Activated naive CD8-positive, alpha-beta T cell treated with anti-CD3 and anti-CD28 coated beads, Interleukin-2, amount 10 ng/mL, durations not matched to agents 7 days and 5 days (primary cell): Measurements from ENCODE around the gene CCDC57. TPM values are rescaled to one million over a fixed set of nuclear protein-coding genes. Genes with fewer than 3 reads are reported as not detected.
A peak's percentile ranks its signal among the peaks of the same experiment; 100 is the strongest.

Experiments used
- ATAC-seq: fragments of 150-1000 bp; cut with Tn5 transposase; one replicate; pipeline ENCODE4 v1.10.0; 2021; ENCODE audit warnings: low read depth, moderate library complexity
- POLR2A ChIA-PET: fragments of 350-600 bp; sonication (Branson Sonifier 250); formaldehyde crosslinking; loops from one replicate; lab custom pipeline; 2021; ENCODE audit warnings: antibody characterized with exemption; lab: Charles Lee
- DNase-seq: peaks from one replicate; pipeline ENCODE4 v3.0.0; 2021
- H3K27ac Mint-ChIP-seq: one replicate; pipeline ENCODE4 v1.8.0; 2022; ENCODE audit warnings: mild to moderate bottlenecking, mixed read lengths
- H3K27me3 Mint-ChIP-seq: one replicate; pipeline ENCODE4 v1.8.0; 2022; ENCODE audit warnings: mild to moderate bottlenecking, moderate library complexity, mixed read lengths
- H3K36me3 Mint-ChIP-seq: one replicate; pipeline ENCODE4 v1.8.0; 2021; ENCODE audit warnings: mild to moderate bottlenecking, mixed read lengths
- H3K4me1 Mint-ChIP-seq: one replicate; pipeline ENCODE4 v1.8.0; 2021; ENCODE audit warnings: mixed read lengths
- H3K4me3 Mint-ChIP-seq: one replicate; pipeline ENCODE4 v1.8.0; 2022; ENCODE audit warnings: mild to moderate bottlenecking, moderate library complexity, mixed read lengths
- H3K9me3 Mint-ChIP-seq: one replicate; pipeline ENCODE4 v1.8.0; 2021; ENCODE audit warnings: mixed read lengths
- total RNA-seq, 2 experiments: library from RNA; stranded (reverse); gene quantifications; one replicate each; pipeline ENCODE4 v1.2.3, GENCODE V29; 2021

Gene CCDC57
- total RNA-seq, 2 experiments from 2014 or later: 79.5 to 81.7 TPM

DNA sequence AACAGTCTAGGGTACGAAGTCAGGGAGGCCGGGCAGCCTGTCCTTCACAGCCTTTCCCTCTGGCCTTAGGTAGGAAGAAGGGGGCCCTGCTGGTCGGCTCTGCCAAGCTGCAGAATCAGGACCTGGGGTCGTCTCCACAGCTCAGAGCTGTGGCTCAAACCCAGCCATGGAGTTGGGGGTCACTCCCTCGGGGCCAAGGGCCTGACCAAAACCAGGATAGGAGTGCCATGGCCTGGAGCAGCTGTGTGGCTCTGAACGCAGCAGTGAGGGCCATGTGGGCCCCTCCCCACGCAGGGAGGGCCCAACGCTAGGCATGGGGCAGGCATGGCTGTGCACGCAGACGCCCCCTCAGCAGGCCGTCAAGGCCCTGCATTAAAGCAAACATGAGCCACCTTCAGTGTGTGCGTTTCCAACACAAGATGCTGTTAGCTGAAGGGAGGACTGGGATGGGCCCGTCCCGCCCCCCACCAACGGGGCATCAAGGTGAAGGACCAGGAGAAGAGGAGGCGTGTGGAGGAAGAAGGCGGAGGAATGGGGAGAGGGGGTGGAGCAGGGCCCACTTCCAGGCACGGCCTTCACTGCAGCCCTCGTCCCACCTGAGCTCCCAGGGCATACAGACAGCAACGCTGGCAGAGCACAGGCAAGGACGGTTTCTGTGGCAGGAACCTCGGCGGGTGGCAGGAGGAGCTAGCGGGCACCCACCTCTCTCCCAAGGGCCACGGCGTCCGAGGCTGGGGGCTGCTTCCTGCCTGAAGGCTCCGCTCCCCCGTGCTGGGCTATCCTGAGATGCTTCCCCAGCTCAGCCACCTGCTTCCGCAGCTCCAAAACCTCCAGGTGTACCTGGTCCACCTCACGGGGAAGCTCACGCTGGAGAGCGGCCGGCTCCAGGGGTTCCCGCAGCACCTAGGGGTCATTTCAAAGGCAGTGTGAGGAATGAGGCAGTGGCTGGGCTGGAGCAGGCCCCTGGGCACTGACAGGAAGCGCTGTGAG, 55.3 kb downstream of the CCDC57 start:
- no peak for ATAC-seq
- H3K27ac Mint-ChIP-seq: no peak overlapping the region

DNA sequence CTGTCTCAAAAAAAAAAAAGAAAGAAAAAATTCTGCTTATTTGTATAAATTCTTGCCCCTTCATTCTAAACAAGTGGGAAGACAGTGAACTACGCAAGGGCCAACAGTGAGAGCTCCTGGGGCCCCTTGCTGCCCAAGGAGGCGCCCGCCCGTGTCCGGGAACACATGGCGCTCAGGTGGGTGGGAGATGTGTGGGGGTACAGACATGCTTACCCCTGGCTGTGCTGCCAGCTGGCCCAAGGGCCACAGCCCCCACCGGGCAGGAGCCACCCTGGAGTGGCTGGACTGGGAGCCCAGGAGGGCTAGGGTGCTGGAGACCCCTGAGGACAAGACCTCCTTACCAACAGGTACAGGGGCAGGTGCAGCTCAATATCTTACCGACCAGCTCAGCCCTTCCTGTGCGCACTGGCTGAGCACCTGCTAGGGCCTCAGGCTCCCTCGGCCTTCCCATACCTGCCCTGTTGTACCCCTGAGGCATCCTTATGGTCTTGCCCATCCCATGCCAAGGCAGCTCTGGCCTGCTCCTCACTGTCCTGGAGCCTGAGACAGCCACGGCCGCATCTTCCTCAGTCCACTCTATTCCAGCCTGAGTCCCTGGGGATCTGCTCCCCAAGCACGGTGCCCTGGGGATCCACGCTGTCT, 56.2 kb downstream of the CCDC57 start:
- POLR2A ChIA-PET: interaction anchor here (0.7 to 1.2 kb wide), 2 partner anchors 37 to 124 kb away, joined by 3 read pairs; no protein-coding TSS in a partner anchor
- no peaks in the 10 kb centered on the region for H3K27me3 Mint-ChIP-seq
- no peak overlapping the region for H3K27ac Mint-ChIP-seq
- H3K36me3 Mint-ChIP-seq: peaks cover 7% of the 10 kb centered on the region
- no peak for DNase-seq
- no peaks in the 10 kb centered on the region for H3K9me3 Mint-ChIP-seq
- ATAC-seq: no peak
- H3K4me3 Mint-ChIP-seq: no peak overlapping the region
- H3K4me1 Mint-ChIP-seq: no peaks in the 10 kb centered on the region

More for the DNA sequence above, 55.3 kb downstream of the CCDC57 start:
- no peak overlapping the region for H3K4me3 Mint-ChIP-seq
- POLR2A ChIA-PET: interaction anchor here (0.8 to 1.7 kb wide), 2 partner anchors 30 to 35 kb away, joined by 4 read pairs; no protein-coding TSS in a partner anchor
- no peaks in the 10 kb centered on the region for H3K4me1 Mint-ChIP-seq
- H3K9me3 Mint-ChIP-seq: no peaks in the 10 kb centered on the region
- peaks cover 7% of the 10 kb centered on the region for H3K36me3 Mint-ChIP-seq
- no peak for DNase-seq
- H3K27me3 Mint-ChIP-seq: no peaks in the 10 kb centered on the region

GRCh38 chr17:82155606-82156005, 57.0 kb downstream of the CCDC57 start:
- Mint-ChIP-seq H3K27ac (no peak overlapping the region), H3K9me3 (no peaks in the 10 kb centered on the region), H3K4me3 (no peak overlapping the region), H3K27me3 (no peaks in the 10 kb centered on the region), H3K36me3 (peaks cover 7% of the 10 kb centered on the region), H3K4me1 (no peaks in the 10 kb centered on the region)
- ATAC-seq (no peak), DNase-seq (no peak)
- POLR2A ChIA-PET: interaction anchor here (0.5 to 1.4 kb wide), 4 partner anchors 29 to 190 kb away, joined by 3 to 7 read pairs (median 4); no protein-coding TSS in a partner anchor

- DNase-seq (no peak), ATAC-seq (no peak)
- Mint-ChIP-seq H3K4me1 (no peaks in the 10 kb centered on the region), H3K36me3 (peaks cover 5% of the 10 kb centered on the region), H3K27ac (peak overlapping the region; percentile 58), H3K27me3 (no peaks in the 10 kb centered on the region), H3K9me3 (no peaks in the 10 kb centered on the region), H3K4me3 (no peak overlapping the region)
- POLR2A ChIA-PET: interaction anchor here (1.0 to 1.7 kb wide), 4 partner anchors 28 to 125 kb away, joined by 3 to 7 read pairs (median 4); no protein-coding TSS in a partner anchor
These were observed 57.7 kb downstream of the CCDC57 start for GRCh38 chr17:82154881-82155331.

DNA sequence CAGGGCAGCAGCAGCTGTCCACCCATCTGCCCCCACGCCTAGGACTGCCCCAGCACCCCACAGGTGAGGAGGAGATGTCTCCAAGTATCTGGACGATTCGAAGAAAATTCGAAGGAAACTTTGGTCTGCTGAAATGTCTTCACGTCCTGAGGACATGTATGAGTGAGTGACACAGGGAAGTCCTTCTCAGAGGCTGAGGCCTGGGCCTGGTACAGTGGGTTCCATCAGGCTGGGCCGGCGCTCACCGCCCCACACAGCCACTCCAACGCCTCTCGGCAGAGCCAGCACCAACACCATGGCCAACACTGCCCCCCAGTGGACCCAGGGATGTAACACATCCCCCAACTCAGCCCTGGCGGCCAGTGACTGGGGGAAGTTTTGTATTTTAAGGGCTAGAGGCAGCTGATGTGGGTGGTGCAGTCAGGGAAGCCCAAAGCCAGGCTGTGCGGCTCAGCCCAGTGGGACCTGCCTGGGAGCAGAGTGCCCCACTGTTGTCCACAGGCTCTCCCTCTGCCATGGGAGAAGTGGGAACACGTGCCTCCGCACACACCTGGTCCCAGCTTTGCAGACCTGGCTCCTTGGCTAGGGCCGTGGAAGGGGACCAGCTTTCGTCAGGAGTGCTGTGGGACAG, 58.8 kb downstream of the CCDC57 start:
- Mint-ChIP-seq H3K36me3 (peaks cover 3% of the 10 kb centered on the region), H3K27me3 (no peaks in the 10 kb centered on the region), H3K4me3 (no peak overlapping the region), H3K4me1 (no peaks in the 10 kb centered on the region), H3K9me3 (no peaks in the 10 kb centered on the region), H3K27ac (peak overlapping the region; percentile 58)
- DNase-seq (peak; percentile 87), ATAC-seq (peak; percentile 96)
- POLR2A ChIA-PET: interaction anchor here (1.0 to 1.7 kb wide), 4 partner anchors 48 to 123 kb away, joined by 3 to 5 read pairs (median 4); partner anchors contain the start of gene DCXR

DNA sequence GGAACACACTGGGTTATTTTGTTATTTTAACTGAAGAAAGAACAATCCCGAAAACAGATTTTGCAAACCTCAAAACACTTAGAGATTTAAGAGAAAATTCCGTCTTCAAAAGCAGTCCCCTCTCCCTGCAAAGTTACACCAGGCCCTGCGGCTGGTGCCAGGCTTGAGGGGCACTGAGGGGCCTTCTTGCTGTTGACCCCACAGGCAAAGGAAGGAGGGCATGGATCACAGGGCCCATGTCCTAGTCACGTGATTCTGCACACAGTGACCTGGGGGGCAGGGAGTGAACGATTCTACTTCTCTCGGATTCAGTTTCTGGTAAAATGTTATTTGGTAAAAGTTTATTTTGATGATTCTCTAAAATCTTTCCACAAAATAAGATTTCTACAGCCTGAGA, 59.3 kb downstream of the CCDC57 start:
- Mint-ChIP-seq H3K27ac (peak overlapping the region; percentile 16), H3K36me3 (peaks cover 4% of the 10 kb centered on the region), H3K27me3 (no peaks in the 10 kb centered on the region), H3K9me3 (no peaks in the 10 kb centered on the region), H3K4me1 (no peaks in the 10 kb centered on the region), H3K4me3 (no peak overlapping the region)
- no peak for ATAC-seq
- DNase-seq: no peak
- POLR2A ChIA-PET: interaction anchor here (1.0 to 1.2 kb wide), 3 partner anchors 87 to 123 kb away, joined by 3 to 5 read pairs (median 4); partner anchors contain the start of gene DCXR

DNA sequence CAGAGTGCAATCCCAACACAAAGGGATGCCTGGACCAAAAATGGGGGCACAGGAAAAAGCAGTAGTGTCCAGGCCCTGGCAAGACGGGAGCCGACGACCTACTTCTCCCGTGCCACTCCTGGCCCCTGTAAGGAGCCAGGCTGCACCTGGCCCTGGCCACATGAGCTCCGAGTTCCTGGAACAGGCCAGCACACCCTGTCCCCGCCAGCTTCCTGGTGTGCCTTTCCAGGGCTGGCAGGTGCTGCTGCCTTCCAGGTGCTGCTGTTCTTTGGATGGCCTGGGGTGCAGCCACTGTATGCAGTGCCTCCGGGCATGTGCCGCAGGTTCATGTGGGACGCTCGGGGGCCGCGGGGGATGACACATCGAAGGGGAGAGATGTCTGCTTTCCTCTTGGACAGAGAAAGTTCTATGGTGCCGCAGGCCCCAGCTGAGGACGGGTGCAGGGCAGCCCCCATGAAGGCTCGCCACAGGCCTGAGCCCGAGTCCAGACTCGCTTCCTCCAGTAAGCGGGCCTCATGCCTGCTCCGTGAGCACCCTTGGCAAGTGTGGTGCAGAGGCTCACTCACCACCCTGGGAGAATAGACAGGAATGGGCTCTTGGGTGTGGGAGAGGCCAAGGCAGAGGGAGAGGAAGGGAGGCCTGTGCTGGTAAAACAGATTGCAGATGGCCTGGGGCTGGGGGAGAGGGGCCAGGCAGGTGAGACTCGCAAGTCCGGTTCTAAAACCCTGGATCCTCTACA, 59.9 kb downstream of the CCDC57 start:
- Mint-ChIP-seq H3K4me3 (no peak overlapping the region), H3K27ac (no peak overlapping the region), H3K9me3 (no peaks in the 10 kb centered on the region), H3K36me3 (peaks cover 6% of the 10 kb centered on the region), H3K27me3 (no peaks in the 10 kb centered on the region), H3K4me1 (no peaks in the 10 kb centered on the region)
- POLR2A ChIA-PET: interaction anchor here (1.0 kb wide), 1 partner anchor 121 kb away, joined by 3 read pairs; the partner anchor contains the start of gene RAC3
- DNase-seq (no peak), ATAC-seq (no peak)

DNA sequence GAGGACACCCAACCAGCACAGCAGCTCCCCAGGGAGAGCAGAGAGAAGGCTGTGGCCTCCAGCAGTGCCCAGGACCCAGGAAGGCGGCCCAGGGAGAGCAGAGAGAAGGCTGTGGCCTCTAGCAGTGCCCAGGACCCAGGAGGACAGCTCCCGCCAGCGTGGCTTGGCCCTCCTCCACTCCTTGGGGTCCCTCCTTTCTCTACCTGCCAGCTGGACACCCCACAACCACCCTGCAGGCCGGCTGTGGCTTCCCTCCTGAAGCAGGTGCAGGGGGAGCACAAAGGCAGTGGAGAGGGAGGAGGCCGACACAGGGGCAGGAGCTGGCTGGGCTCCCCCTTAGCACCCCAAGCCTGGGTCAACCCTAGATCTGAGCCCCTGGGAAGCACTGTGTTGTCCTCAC, 60.5 kb downstream of the CCDC57 start:
- no peak for ATAC-seq
- DNase-seq: no peak
- H3K4me3 Mint-ChIP-seq: no peak overlapping the region
- H3K9me3 Mint-ChIP-seq: no peaks in the 10 kb centered on the region
- H3K27ac Mint-ChIP-seq: no peak overlapping the region
- H3K36me3 Mint-ChIP-seq: peaks cover 9% of the 10 kb centered on the region
- H3K4me1 Mint-ChIP-seq: no peaks in the 10 kb centered on the region
- no peaks in the 10 kb centered on the region for H3K27me3 Mint-ChIP-seq
- POLR2A ChIA-PET: interaction anchor here (1.0 kb wide), 1 partner anchor 121 kb away, joined by 3 read pairs; the partner anchor contains the start of gene RAC3

- no peak overlapping the region for H3K27ac Mint-ChIP-seq
These were observed 61.3 kb downstream of the CCDC57 start for GRCh38 chr17:82151106-82151957.

GRCh38 chr17:82149401-82150099, 63.1 kb downstream of the CCDC57 start:
- Mint-ChIP-seq H3K27ac (no peak overlapping the region), H3K4me3 (no peak overlapping the region), H3K36me3 (peaks cover 15% of the 10 kb centered on the region), H3K4me1 (no peaks in the 10 kb centered on the region), H3K27me3 (no peaks in the 10 kb centered on the region), H3K9me3 (no peaks in the 10 kb centered on the region)
- POLR2A ChIA-PET: no interaction called here
- DNase-seq (no peak), ATAC-seq (no peak)

More at GRCh38 chr17:82151106-82151957, 61.3 kb downstream of the CCDC57 start:
- POLR2A ChIA-PET: interaction anchor here (1.0 kb wide), 1 partner anchor 120 kb away, joined by 3 read pairs; the partner anchor contains the start of gene RAC3
- ATAC-seq (no peak), DNase-seq (no peak)
- Mint-ChIP-seq H3K36me3 (peaks cover 15% of the 10 kb centered on the region), H3K4me3 (no peak overlapping the region), H3K27me3 (no peaks in the 10 kb centered on the region), H3K4me1 (no peaks in the 10 kb centered on the region), H3K9me3 (no peaks in the 10 kb centered on the region)

DNA sequence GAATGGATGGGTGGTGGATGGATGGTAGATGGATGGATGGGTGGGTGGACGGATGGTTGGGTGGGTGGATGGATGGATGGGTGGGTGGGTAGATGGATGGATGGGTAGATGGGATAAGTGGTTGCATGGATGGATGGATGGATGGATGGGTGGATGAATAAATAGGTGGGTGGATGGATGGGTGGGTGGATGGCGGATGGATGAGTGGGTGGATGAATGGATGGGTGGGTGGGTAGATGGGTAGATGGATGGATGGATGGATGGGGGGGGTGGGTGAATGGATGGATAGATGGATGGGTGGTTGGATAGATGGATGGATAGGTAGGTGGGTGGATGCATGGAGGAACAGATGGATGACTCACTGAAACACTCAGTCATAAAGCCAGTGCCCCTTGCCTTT, 63.6 kb downstream of the CCDC57 start:
- POLR2A ChIA-PET: no interaction called here
- ATAC-seq (no peak), DNase-seq (no peak)
- no peaks in the 10 kb centered on the region for H3K27me3 Mint-ChIP-seq
- H3K4me3 Mint-ChIP-seq: no peak overlapping the region
- H3K27ac Mint-ChIP-seq: no peak overlapping the region
- no peaks in the 10 kb centered on the region for H3K9me3 Mint-ChIP-seq
- H3K36me3 Mint-ChIP-seq: peaks cover 15% of the 10 kb centered on the region
- H3K4me1 Mint-ChIP-seq: no peaks in the 10 kb centered on the region
